Thyroid gland (tissue), 4 donors: ENCODE results near the gene RNF214.

Source experiments
- CTCF ChIP-seq, 6 experiments: fragments of 200-600 bp in 3 of 6; fragments of 450-650 bp in 3 of 6; sonication (generic) in 3 of 6; IDR thresholded peaks; one replicate each; pipeline ENCODE4 v1.5.1; 2016 to 2019; ENCODE audit warnings: antibody characterized with exemption in 6 of 6, mild to moderate bottlenecking in 2 of 6, inconsistent platforms in 1 of 6, moderate library complexity in 1 of 6
- POLR2A ChIP-seq, 2 donors: fragments of 450-650 bp; IDR thresholded peaks; one replicate each; pipeline ENCODE4 v1.6.1; 2017; ENCODE audit warnings: antibody characterized with exemption in 2 of 2, mild to moderate bottlenecking in 2 of 2, moderate library complexity in 1 of 2

DNA sequence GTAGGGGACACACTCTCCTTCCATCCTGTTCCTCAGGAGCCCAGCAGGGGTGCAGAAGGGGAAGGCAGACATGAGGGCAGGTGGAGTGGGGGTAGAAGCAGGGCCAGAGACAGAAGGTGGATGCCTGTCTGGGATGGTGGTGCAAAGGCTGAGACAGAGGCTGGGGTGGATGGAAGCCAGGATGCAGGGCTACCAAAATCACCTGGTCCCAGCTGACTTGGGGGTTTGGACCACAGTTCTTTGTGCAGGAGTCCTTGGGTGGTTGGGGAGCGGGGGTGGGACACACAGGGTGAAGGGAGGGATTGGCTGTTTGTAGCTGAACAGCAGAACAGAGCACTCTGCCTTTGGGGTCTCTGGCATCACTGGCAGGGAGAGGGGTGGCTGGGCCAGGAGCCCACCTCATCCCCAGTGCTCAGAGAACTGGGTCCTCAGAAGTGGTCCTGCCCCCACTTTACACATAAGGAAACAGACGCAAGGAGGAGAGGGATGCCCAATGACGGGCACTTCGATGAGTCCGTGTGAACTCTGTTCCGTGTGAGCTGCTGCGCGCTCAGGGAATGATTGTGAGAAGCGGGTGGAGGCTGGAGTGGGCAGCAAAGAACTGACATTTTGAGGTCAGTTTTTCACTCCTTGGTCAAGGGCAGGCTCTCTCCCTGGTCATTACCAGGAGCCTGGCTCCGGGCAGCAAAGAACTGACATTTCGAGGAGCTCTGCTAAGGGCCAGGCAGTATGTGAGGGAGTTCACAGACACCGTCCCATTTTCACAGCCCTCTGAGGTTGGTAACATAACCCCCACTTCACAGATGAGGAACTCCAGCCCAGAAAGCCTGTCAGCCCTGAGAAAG lies 31.4 kb upstream of the RNF214 start:
- TF ChIP-seq CTCF (IDR thresholded peaks at IDR 0.05) (no peak), POLR2A (IDR thresholded peaks at IDR 0.05) (no peak)
